Measurements from ENCODE around the gene CMSS1. TPM values are rescaled to one million over a fixed set of nuclear protein-coding genes. Genes with fewer than 3 reads are reported as not detected.

The CMSS1 gene
- total and polyA plus RNA-seq, 2 donors (not counting 1 experiment from before 2014, with no cell fraction given): 7.3 to 22.8 TPM

DNA sequence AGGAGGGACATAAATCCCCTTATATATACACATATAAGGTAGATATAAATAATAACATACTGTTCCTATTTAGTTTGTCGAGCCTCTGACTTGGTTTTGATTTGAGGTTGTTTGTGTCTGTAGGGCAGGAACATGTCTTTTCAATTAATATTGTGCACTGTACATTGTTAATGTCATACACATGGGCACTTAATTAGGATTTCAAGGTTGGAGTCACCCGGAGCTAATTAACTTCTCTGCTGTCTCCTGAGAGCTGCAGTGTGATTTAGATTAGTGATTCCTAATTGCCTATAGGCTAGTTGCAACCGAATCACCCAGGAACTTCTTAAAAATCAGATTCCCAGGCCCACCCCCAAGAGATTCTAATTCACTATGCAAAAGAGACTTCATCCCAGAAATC, 347.1 kb downstream of the CMSS1 start:
- H4K20me1 ChIP-seq (ENCODE audit: control insufficient read depth, insufficient read depth, low read length, poor library complexity, severe bottlenecking): no peaks in the 10 kb centered on the region
- no peak overlapping the region for H3K9ac ChIP-seq (ENCODE audit: low read length)
- DNase-seq (no peak), ATAC-seq (ENCODE audit: low read depth) (no peak)
- no CpG with 5 or more reads among the region's 3 CpGs for WGBS (ENCODE audit: insufficient coverage)
- Mint-ChIP-seq H3K4me1 (no peaks in the 10 kb centered on the region), H3K27me3 (no peaks in the 10 kb centered on the region), H3K27ac (no peak overlapping the region), H3K9me3 (ENCODE audit: insufficient read depth) (no peaks in the 10 kb centered on the region), H3K4me3 (no peak overlapping the region)
- TF ChIP-seq, protein P1, sequence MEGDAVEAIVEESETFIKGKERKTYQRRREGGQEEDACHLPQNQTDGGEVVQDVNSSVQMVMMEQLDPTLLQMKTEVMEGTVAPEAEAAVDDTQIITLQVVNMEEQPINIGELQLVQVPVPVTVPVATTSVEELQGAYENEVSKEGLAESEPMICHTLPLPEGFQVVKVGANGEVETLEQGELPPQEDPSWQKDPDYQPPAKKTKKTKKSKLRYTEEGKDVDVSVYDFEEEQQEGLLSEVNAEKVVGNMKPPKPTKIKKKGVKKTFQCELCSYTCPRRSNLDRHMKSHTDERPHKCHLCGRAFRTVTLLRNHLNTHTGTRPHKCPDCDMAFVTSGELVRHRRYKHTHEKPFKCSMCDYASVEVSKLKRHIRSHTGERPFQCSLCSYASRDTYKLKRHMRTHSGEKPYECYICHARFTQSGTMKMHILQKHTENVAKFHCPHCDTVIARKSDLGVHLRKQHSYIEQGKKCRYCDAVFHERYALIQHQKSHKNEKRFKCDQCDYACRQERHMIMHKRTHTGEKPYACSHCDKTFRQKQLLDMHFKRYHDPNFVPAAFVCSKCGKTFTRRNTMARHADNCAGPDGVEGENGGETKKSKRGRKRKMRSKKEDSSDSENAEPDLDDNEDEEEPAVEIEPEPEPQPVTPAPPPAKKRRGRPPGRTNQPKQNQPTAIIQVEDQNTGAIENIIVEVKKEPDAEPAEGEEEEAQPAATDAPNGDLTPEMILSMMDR (IDR thresholded peaks at IDR 0.05): no peak
- no peak for TF ChIP-seq EZH2 (IDR thresholded peaks at IDR 0.05; ENCODE audit: borderline replicate concordance, insufficient read depth, low read depth, low read length, poor library complexity, severe bottlenecking)
- H3K4me1 ChIP-seq (ENCODE audit: control insufficient read depth in 2 of 2, insufficient read depth in 2 of 2, low read length in 2 of 2): no peaks in the 10 kb centered on the region
- H3K9me3 ChIP-seq (ENCODE audit: control extremely low read depth in 1 of 3, control insufficient read depth in 2 of 3, insufficient read depth in 1 of 3, low read length in 2 of 3): no peaks in the 10 kb centered on the region
- H3K27ac ChIP-seq (ENCODE audit: low read length in 2 of 2): no peak overlapping the region
- H3K4me3 ChIP-seq (ENCODE audit: control extremely low read depth in 1 of 5, extremely low read depth in 1 of 5, insufficient read depth in 1 of 5, low read depth in 2 of 5, low read length in 4 of 5): no peak overlapping the region
- H3K79me2 ChIP-seq (ENCODE audit: control insufficient read depth, insufficient read depth, low read length): no peaks in the 10 kb centered on the region
- POLR2A ChIA-PET: no interaction called here
- intact Hi-C loops (cut with micrococcal nuclease): no loop called here
- H3K27me3 ChIP-seq (replicated peaks in 1 of 4; ENCODE audit: control extremely low read depth in 1 of 4, control insufficient read depth in 3 of 4, insufficient read depth in 4 of 4, low read length in 3 of 4): no peaks in the 10 kb centered on the region
- CTCF ChIA-PET: no interaction called here
- H2AFZ ChIP-seq (ENCODE audit: insufficient read depth, low read depth, low read length, poor library complexity, severe bottlenecking): no peak overlapping the region
- no peak overlapping the region for H3K4me2 ChIP-seq (replicated peaks; ENCODE audit: low read depth, low read length, poor library complexity, severe bottlenecking)
- H3K36me3 ChIP-seq (replicated peaks in 1 of 2; ENCODE audit: control extremely low read depth in 1 of 2, control insufficient read depth in 1 of 2, extremely low read depth in 1 of 2, insufficient read depth in 2 of 2, low read length in 1 of 2): peaks cover 0 to 12% of the 10 kb centered on the region in 2 experiments

DNA sequence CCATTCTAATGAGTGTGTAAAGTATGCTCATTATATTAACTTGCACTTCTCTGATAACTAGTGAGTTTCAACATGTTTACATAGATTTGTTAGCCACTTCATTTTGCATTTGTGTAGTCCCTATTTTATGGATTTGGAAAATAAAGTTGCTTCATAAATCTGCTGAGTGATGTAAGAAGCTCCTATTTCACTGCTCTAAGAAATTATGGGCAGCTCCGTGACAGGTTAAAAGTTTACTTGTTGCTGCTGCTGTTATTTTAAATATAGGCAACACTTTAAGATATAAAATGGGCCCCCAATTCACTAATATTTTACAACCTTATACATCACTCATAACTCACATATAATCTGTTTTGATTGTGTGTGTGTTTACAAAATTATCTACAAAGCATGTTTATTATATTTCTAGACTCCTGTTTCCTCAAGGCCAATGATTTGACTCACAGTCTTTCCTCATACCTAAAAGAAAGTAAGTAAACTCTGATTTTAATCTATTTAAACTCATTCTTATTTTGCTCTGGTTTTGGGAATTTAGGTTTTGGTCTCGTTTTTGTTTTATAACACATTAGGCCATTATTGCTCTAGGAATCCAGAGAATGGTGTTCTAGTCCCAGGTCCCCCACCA, 348.4 kb downstream of the CMSS1 start:
- Mint-ChIP-seq H3K4me3 (no peak overlapping the region), H3K4me1 (no peaks in the 10 kb centered on the region), H3K9me3 (ENCODE audit: insufficient read depth) (no peaks in the 10 kb centered on the region), H3K27ac (no peak overlapping the region), H3K27me3 (no peaks in the 10 kb centered on the region)
- H3K4me1 ChIP-seq (ENCODE audit: control insufficient read depth in 2 of 2, insufficient read depth in 2 of 2, low read length in 2 of 2): no peaks in the 10 kb centered on the region
- no peak overlapping the region for H3K27ac ChIP-seq (ENCODE audit: low read length in 2 of 2)
- no peak overlapping the region for H3K4me3 ChIP-seq (ENCODE audit: control extremely low read depth in 1 of 5, extremely low read depth in 1 of 5, insufficient read depth in 1 of 5, low read depth in 2 of 5, low read length in 4 of 5)
- H2AFZ ChIP-seq (ENCODE audit: insufficient read depth, low read depth, low read length, poor library complexity, severe bottlenecking): no peak overlapping the region
- H3K9me3 ChIP-seq (ENCODE audit: control extremely low read depth in 1 of 3, control insufficient read depth in 2 of 3, insufficient read depth in 1 of 3, low read length in 2 of 3): no peaks in the 10 kb centered on the region
- peaks cover 0 to 12% of the 10 kb centered on the region in 2 experiments for H3K36me3 ChIP-seq (replicated peaks in 1 of 2; ENCODE audit: control extremely low read depth in 1 of 2, control insufficient read depth in 1 of 2, extremely low read depth in 1 of 2, insufficient read depth in 2 of 2, low read length in 1 of 2)
- no peak for TF ChIP-seq EZH2 (IDR thresholded peaks at IDR 0.05; ENCODE audit: borderline replicate concordance, insufficient read depth, low read depth, low read length, poor library complexity, severe bottlenecking)
- TF ChIP-seq, protein P1 (IDR thresholded peaks at IDR 0.05): no peak
- ChIA-PET CTCF (no interaction called here), POLR2A (no interaction called here)
- H3K27me3 ChIP-seq (replicated peaks in 1 of 4; ENCODE audit: control extremely low read depth in 1 of 4, control insufficient read depth in 3 of 4, insufficient read depth in 4 of 4, low read length in 3 of 4): no peaks in the 10 kb centered on the region
- no CpG with 5 or more reads among the region's 2 CpGs for WGBS (ENCODE audit: insufficient coverage)
- no peaks in the 10 kb centered on the region for H3K79me2 ChIP-seq (ENCODE audit: control insufficient read depth, insufficient read depth, low read length)
- no peak overlapping the region for H3K9ac ChIP-seq (ENCODE audit: low read length)
- no peak overlapping the region for H3K4me2 ChIP-seq (replicated peaks; ENCODE audit: low read depth, low read length, poor library complexity, severe bottlenecking)
- intact Hi-C loops (cut with micrococcal nuclease): no loop called here
- DNase-seq (no peak), ATAC-seq (ENCODE audit: low read depth) (no peak)
- no peaks in the 10 kb centered on the region for H4K20me1 ChIP-seq (ENCODE audit: control insufficient read depth, insufficient read depth, low read length, poor library complexity, severe bottlenecking)

Data from B cell (primary cell).